B cell (primary cell): ENCODE data around the gene RAPGEF1.

Source experiments
- CTCF ChIP-seq: fragments of 200-600 bp; IDR thresholded peaks from one replicate; pipeline ENCODE4 v1.8.0; 2022; ENCODE audit warnings: antibody characterized with exemption, mild to moderate bottlenecking
- EZH2 ChIP-seq: IDR thresholded peaks from 2 replicates; pipeline ENCODE4 v1.6.1; 2012; ENCODE audit warnings: borderline replicate concordance, low read depth, mild to moderate bottlenecking, moderate library complexity, low read length; ENCODE audit not compliant: insufficient read depth, poor library complexity, severe bottlenecking

GRCh38 chr9:131623655-131624330 is 116.1 kb downstream of the RAPGEF1 start:
- no peak for TF ChIP-seq EZH2
- no peak for TF ChIP-seq CTCF
